ENCODE data around the gene TBC1D3G.
"Not testable (repeated sequence)": the region's sequence is repeated elsewhere in the genome, so short reads cannot be mapped to it uniquely, and the experiment has no call there.

The TBC1D3G gene

DNA sequence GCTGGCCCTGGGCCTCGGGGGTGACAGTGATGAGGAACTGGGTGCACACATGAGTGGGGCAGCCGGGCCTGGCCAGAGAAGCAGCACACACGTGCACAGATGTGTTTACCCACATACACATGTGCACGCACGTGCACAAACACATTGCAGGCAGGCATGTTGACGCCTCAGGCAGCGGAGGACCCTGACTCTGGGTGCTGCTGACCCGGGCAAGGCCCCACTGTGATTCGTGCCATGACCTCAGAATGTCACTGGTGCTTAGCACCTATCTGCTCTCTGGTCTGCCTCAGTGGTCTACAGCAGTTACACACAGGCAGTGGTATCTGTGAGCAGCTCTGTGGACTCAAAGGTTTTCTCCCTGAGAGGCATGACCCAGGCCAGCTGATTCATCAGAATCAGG, at the start of gene TBC1D3G:
Gene TBC1D3G, plus strand, starts transcription at position 301 of the 400 bp plus-strand sequence. CDS start 1,528 bp downstream, outside the sequence.
- not testable (repeated sequence) for DNase-seq

DNA sequence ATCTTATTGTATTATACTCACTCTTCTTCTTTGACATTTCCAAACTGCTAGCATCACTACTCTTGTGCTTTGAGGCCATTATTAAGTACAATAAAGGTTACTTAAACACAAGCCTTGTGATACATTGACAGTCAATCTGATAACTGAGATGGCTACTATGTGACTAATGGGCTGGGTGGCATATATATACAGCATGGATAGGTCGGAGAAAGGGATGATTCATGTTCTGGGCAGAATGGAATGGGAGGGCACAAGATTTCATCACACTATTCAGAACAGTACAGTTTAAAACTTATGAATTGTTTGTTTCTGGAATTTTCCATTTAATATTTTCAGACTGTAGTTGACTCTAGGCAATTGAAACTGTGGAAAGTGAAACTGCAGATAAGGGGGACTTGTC, 40.4 kb upstream of the TBC1D3G start:
- DNase-seq, result not testable (repeated sequence)

DNA sequence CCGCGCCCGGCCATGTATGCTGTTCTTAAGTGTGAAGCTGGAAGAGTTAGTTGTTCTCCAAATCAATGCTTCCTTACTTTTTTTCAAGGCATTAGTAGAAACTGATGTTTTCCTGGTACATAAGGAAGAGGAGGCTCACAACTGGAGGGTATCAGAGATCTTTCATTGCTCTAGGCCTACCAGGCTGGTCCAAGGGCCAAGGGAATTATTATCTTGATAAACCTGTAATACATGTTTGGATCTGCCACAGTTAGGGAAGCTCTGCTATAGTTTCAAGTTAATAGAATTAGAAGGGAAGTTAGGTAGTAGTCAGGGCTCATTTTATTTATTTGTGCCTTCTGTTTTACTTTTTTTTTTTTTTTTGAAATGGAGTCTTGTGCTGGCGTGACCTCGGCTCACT, 39.5 kb upstream of the TBC1D3G start:
- DNase-seq, result not testable (repeated sequence)

DNA sequence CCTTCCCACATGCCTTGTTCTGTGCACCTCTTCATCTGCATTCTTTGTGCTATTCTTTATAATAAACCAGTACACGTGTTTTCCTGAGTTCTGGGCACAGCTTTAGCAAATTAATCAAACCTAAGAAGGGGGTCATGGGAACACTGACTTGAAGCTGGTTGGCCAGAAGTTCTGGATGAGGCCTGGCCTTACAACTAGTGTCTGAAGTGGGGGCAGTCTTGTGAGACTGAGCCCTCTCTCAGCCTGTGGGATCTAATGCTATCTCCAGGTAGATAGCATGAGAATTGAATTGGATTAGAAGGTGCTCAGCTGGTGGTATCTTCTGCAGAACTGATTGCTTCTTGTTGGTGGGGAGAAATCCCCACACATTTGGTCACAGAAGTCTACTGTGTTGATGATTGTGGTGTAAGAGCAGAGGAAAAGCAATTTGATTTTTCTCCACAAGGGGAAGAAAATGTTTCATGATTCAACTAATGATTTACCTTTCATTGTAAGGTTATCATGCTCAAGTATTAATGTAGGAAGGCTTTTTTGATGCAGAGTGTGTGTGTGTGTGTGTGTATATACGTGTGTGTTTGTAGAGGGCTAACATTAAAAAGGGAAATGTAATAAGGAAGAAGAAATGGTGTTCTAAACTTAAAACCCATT, 33.6 kb upstream of the TBC1D3G start:
- not testable (repeated sequence) for DNase-seq

DNA sequence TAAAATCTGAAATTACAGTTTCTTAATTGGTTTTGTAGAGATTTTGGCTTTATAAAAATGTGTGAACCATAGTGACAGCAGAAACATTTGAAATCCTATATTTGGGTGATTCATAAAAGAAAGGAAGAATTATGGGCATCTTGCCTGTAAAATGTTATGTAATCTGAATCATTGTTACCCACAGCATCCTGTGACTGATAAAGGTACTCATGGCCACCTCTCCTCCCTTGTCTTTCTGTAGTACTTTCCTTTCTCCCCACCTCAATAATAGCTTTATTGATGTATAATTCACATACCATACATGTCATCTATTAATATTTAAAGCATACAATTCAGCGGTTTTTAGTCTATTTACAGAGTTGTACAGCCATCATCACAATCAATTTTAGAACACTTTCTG, 28.5 kb upstream of the TBC1D3G start:
- DNase-seq, result not testable (repeated sequence)

DNA sequence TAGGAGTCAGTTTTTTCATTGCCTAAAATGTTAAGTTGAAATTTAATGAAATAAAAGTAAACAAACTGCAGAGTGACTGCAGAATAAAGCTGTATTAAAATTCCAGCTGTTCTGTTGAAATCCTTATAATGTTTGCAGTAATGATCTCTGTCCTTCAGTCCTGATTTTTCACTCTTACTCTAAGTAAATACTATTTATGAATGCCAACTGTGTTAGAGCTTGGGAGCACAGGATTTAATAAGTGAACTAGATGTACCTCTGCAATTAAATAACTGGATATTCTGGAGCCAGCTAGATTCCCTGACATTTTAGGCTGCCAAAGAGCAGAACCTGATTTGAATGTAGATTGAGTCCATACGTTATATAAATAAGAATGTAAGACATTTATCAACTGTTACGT, 7.9 kb upstream of the TBC1D3G start:
- DNase-seq, result not testable (repeated sequence)

DNA sequence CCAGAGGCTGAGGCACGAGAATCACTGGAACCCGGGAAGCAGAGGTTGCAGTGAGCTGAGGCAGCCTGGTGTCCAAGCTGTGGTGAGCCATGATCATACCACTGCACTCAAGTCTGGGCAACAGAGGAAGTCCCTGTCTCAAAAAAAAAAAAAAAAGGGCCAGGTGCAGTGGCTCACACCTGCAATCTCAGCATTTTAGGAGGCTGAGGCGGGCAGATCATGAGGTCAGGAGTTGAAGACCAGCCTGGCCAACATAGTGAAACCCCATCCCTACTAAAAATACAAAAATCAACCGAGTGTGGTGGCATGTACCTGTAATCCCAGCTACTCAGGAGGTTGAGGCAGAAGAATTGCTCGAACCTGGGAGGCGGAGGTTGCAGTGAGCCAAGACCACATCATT, 38.8 kb downstream of the TBC1D3G start:
- DNase-seq, result not testable (repeated sequence)

DNA sequence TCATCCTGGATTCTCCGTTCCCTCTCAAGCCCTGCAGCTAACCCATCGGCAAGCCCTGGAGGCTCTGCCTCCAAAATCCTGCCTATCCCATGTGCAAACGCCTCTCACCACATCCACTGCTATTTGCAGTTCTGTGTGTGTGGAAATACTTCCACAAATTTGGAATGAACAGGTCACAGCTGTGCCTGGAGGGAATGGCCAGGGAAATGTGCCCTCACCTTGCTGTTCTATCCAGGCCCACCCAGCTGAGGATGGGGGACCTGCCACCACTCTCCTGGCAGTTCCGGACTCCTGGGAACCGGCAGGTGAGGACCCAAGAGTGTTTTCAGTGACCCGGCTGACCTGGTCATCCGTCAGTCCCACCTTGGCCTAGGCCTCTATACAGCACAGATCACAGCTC, 52.3 kb downstream of the TBC1D3G start:
- DNase-seq, result not testable (repeated sequence)
